Measurements from ENCODE around the gene MAGT1. TPM values are rescaled to one million over a fixed set of nuclear protein-coding genes. Genes with fewer than 3 reads are reported as not detected.
A peak's percentile ranks its signal among the peaks of the same experiment; 100 is the strongest.

Gene MAGT1
- polyA plus RNA-seq, 1 experiment: 92.7 TPM

DNA sequence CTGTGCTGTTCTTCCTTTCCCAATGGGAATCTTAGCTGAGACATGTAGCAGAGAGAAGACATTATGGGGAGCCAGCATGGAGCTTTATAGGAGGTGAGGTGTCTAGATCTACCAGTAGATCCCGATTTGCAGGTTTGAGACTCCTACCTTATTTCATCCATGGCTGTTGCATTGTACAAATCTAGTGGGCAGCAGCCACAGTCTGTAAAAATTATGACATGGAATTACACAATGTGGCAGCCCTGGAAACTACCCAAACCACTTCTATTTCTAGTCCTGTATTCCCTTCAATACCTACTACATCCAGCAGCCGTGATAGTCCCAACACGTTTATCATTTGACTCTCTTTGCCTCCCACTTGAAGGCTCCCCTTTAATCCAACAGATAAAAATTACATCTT is 23.3 kb upstream of the MAGT1 start:
- H3K27me3 ChIP-seq (ENCODE audit: control insufficient read depth, insufficient read depth, low read length): no peaks in the 10 kb centered on the region
- DNase-seq (ENCODE audit: low read depth, low spot score): no peak
- H3K4me3 ChIP-seq (ENCODE audit: low read depth, low read length): no peak overlapping the region
- TF ChIP-seq, protein P1, sequence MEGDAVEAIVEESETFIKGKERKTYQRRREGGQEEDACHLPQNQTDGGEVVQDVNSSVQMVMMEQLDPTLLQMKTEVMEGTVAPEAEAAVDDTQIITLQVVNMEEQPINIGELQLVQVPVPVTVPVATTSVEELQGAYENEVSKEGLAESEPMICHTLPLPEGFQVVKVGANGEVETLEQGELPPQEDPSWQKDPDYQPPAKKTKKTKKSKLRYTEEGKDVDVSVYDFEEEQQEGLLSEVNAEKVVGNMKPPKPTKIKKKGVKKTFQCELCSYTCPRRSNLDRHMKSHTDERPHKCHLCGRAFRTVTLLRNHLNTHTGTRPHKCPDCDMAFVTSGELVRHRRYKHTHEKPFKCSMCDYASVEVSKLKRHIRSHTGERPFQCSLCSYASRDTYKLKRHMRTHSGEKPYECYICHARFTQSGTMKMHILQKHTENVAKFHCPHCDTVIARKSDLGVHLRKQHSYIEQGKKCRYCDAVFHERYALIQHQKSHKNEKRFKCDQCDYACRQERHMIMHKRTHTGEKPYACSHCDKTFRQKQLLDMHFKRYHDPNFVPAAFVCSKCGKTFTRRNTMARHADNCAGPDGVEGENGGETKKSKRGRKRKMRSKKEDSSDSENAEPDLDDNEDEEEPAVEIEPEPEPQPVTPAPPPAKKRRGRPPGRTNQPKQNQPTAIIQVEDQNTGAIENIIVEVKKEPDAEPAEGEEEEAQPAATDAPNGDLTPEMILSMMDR (IDR thresholded peaks at IDR 0.05; ENCODE audit: low read depth, low read length): no peak
- H3K27ac ChIP-seq (ENCODE audit: low read depth, low read length): no peak overlapping the region
- CTCF ChIA-PET: no interaction called here
- POLR2A ChIA-PET: no interaction called here
- no peaks in the 10 kb centered on the region for H3K9me3 ChIP-seq (ENCODE audit: control insufficient read depth, insufficient read depth, low read length)

DNA sequence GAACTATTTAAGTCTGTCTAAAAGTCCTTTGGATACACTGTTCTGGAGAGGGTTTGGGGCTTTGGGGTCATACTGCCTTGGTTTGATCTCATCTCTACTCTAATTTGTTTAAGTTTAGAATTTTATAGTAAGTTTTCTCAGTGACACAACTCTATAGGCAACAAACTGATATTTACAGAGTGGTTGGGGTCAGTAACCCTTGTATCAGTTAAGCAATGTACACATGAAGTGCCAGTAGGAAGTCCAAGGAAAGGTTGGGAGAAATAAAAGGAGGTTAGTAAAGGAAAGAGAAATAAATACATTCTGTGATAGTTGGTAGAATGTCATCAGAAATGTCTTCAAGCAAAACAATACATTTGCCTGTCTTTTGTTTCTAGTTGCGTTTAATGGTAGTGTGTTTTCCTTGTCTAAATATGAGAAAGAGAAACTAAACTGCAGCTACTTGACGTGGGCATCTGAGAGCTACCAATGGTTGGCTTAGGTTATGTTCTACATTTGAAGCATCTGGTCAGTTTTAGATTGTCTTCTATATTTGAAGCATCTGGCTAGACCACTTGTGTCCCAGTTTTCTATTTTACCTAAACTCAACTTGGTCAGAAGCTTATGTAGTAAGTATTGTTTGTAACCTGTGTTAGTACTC is 22.2 kb upstream of the MAGT1 start:
- TF ChIP-seq, protein P1 (IDR thresholded peaks at IDR 0.05; ENCODE audit: low read depth, low read length): no peak
- POLR2A ChIA-PET: no interaction called here
- no peak for DNase-seq (ENCODE audit: low read depth, low spot score)
- Histone ChIP-seq H3K4me3 (ENCODE audit: low read depth, low read length) (no peak overlapping the region), H3K27me3 (ENCODE audit: control insufficient read depth, insufficient read depth, low read length) (no peaks in the 10 kb centered on the region), H3K9me3 (ENCODE audit: control insufficient read depth, insufficient read depth, low read length) (no peaks in the 10 kb centered on the region), H3K27ac (ENCODE audit: low read depth, low read length) (no peak overlapping the region)
- CTCF ChIA-PET: no interaction called here

DNA sequence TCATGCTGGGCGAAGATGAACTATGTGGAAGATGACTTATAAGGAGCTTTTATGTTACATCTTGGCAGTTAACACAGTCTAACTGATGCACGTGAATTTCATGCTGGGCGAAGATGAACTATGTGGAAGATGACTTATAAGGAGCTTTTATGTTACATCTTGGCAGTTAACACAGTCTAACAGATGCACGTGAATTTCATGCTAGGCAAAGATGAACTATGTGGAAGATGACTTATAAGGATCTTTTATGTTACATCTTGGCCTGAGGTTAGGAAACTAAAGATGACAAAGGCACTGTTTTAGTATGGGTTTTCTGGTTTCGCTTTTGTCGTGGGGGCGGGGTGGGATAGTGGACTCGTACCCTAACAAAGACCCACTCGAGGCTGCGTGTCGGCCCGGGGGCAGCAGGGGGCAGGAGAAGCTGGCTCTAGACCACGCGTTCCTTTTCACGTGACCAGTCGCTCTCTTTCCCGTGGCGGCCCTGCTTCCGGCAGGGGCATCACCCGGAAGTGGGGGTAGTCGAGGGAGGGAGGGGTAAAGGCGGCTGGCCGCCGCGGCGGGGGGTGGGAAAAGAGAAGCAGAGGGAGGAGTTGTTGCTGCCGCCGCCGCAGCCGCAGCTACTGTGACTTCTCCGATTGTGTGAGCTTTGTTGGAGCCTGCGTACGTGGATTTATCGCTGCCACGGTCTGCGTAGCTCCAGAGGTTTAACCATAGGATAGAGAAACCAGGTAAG is 15.0 kb upstream of the MAGT1 start, which contains the start of gene ATP7A:
Gene ATP7A, plus strand, starts transcription at position 586 of the 733 bp plus-strand sequence. CDS start 60,949 bp downstream, outside the sequence.
- H3K27me3 ChIP-seq (ENCODE audit: control insufficient read depth, insufficient read depth, low read length): no peaks in the 10 kb centered on the region
- TF ChIP-seq, protein P1 (IDR thresholded peaks at IDR 0.05; ENCODE audit: low read depth, low read length): peak; percentile 54
- ChIA-PET POLR2A (interaction anchor here (0.6 to 1.2 kb wide), 4 partner anchors 10 to 182 kb away, joined by 3 to 13 read pairs (median 4); partner anchors contain the start of gene COX7B), CTCF (interaction anchor here (0.8 to 3.3 kb wide), 4 partner anchors 11 to 119 kb away, joined by 3 to 20 read pairs (median 6); partner anchors contain the start of gene COX7B)
- DNase-seq (ENCODE audit: low read depth, low spot score): peak; percentile 85
- peak within 1 kb of the TSS; percentile 75 for H3K27ac ChIP-seq (ENCODE audit: low read depth, low read length)
- peak within 1 kb of the TSS; percentile 75 for H3K4me3 ChIP-seq (ENCODE audit: low read depth, low read length)
- no peaks in the 10 kb centered on the region for H3K9me3 ChIP-seq (ENCODE audit: control insufficient read depth, insufficient read depth, low read length)

DNA sequence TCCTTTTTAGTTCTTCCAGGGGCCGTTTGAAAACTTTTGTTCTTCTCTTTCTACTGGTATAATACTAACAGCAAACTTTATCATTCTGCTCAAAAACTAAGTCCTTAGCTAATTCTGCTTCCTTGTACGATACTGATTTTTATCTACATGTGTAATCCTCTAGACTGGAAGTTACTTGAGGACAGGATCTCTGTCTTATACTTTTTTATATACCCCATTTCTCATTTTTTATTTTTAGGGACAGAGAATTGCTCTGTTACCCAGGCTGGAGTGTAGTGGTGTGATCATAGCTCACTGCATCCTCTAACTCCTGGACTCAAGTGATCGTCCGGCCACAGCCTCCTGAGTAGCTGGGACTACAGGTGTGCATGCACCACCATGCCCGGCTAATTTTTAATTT is 6.3 kb upstream of the MAGT1 start:
- no peak for DNase-seq (ENCODE audit: low read depth, low spot score)
- Histone ChIP-seq H3K4me3 (ENCODE audit: low read depth, low read length) (no peak overlapping the region), H3K27me3 (ENCODE audit: control insufficient read depth, insufficient read depth, low read length) (no peaks in the 10 kb centered on the region), H3K27ac (ENCODE audit: low read depth, low read length) (no peak overlapping the region), H3K9me3 (ENCODE audit: control insufficient read depth, insufficient read depth, low read length) (no peaks in the 10 kb centered on the region)
- ChIA-PET CTCF (interaction anchor here (0.9 kb wide), 1 partner anchor 148 kb away, joined by 3 read pairs; no protein-coding TSS in a partner anchor), POLR2A (no interaction called here)
- TF ChIP-seq, protein P1 (IDR thresholded peaks at IDR 0.05; ENCODE audit: low read depth, low read length): no peak

DNA sequence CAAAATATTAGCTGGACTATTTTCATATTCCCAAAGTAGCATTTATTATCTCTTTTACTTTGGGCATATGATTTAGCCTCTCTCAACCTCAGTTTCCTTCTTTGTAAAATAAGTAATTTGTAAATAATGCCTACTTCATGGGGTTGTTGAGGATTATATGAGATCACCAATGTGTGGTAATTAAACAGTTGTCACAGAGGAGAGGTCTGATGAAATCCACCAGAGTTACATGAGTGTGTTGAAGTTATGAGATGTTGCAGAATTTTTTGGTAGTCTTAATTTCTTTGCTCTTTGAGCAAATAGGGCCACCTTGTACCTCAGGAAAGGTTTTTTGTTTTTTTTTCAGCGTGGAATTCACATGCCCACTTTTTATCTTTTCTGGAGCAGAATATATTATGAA is 5.5 kb upstream of the MAGT1 start:
- H3K4me3 ChIP-seq (ENCODE audit: low read depth, low read length): peak overlapping the region; percentile 74
- no peak for DNase-seq (ENCODE audit: low read depth, low spot score)
- ChIA-PET CTCF (interaction anchor here (0.9 kb wide), 1 partner anchor 149 kb away, joined by 3 read pairs; no protein-coding TSS in a partner anchor), POLR2A (interaction anchor here (1.8 kb wide), 1 partner anchor 10 kb away, joined by 13 read pairs; the partner anchor contains the start of gene ATP7A)
- no peak overlapping the region for H3K27ac ChIP-seq (ENCODE audit: low read depth, low read length)
- TF ChIP-seq, protein P1 (IDR thresholded peaks at IDR 0.05; ENCODE audit: low read depth, low read length): no peak
- H3K9me3 ChIP-seq (ENCODE audit: control insufficient read depth, insufficient read depth, low read length): no peaks in the 10 kb centered on the region
- no peaks in the 10 kb centered on the region for H3K27me3 ChIP-seq (ENCODE audit: control insufficient read depth, insufficient read depth, low read length)

Data from AG04450 (cell line).